GM21423 (cell line): Measurements from ENCODE around the gene RFTN1.

ENCODE experiments used
- ATAC-seq: cut with Tn5 transposase; IDR thresholded peaks from one replicate; pipeline ENCODE4 v1.9.1; 2021; ENCODE audit warnings: mild to moderate bottlenecking, moderate library complexity; ENCODE audit not compliant: unreplicated experiment

Gene RFTN1

GRCh38 chr3:16388850-16389441 is 124.6 kb downstream of the RFTN1 start:
- no peak for ATAC-seq

GRCh38 chr3:16386561-16386960 is 126.9 kb downstream of the RFTN1 start:
- ATAC-seq, result no peak

DNA sequence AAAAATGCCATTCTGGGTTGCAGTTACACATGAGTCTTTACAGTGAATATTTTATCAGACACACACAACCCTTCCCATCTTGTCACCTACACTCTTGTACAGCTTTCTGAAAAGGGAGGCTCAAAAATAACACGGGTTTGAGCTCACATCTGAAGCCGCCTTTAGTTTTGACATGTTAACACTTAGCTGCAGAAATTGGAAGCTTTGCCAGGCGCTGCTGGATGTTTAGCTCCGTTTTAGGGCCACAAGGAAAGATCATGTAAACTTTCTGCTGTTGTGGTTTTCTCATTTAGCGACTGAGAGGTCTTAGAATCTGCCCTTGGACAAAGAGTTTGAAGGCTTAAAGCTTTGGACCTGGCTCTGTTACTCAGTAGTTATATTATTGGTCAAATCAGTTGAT is 128.3 kb downstream of the RFTN1 start:
- ATAC-seq, result no peak

- ATAC-seq, result no peak
Measured at GRCh38 chr3:16383864-16384263, 129.6 kb downstream of the RFTN1 start.

GRCh38 chr3:16382845-16383244 is 130.7 kb downstream of the RFTN1 start:
- peak; percentile 38 for ATAC-seq

DNA sequence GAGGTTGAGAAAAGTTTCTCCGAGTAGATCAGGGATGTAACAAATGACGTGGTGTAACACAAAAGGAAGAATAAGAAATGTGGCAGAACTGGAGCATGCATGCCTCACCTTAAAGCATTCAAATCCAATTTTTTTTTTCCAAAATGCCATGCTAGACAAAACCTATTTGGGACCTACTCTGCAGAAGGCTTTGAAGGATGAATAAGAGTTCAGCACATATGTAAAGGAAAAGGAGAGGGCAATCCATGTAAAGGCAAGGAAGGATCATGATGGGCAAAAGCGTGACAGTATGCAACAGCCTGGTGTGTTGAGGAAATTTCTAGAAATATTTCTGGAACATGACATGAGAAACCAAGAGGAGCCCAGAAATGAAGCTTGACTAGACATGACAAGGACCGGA is 132.1 kb downstream of the RFTN1 start:
- ATAC-seq, result no peak

GRCh38 chr3:16380421-16380820 is 133.1 kb downstream of the RFTN1 start:
- no peak for ATAC-seq

DNA sequence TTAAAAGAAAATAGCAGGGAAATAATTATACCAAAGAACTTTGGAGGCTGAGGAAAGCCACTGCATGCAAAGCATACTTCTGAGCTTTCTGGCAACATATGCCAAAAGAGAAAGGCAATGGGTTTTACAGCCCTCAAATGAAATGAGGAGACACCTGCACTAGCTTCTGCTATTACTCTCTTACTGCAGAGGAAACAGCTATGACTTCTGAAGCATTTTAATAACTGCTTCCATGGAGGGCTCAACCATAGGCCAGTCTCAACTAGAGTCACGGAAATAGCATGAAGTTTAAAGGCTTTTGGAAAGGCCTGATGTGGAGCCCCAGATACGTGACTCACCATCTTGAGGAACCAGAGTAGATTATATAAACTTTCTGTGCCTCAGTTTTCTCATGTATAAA is 133.7 kb downstream of the RFTN1 start:
- no peak for ATAC-seq

DNA sequence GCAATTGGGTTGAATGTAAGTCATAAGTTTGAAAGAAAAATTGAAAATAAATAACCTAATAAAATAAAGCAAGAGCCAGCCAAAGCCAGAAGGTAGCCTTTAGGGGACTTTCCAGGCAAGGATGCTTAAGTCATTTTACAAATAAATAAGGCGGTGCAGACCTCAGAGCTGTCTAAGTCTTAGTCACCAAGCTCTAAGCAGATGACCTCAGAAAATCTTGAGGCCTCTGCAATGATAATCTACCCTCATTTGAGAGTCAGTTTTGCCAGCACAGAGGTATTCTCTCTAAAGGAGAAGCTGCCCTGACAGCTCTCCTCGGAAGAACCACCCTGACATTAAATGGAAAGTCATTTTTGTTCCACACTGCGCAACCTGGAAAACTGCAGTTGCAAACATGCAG is 134.6 kb downstream of the RFTN1 start:
- ATAC-seq, result peak; percentile 41

DNA sequence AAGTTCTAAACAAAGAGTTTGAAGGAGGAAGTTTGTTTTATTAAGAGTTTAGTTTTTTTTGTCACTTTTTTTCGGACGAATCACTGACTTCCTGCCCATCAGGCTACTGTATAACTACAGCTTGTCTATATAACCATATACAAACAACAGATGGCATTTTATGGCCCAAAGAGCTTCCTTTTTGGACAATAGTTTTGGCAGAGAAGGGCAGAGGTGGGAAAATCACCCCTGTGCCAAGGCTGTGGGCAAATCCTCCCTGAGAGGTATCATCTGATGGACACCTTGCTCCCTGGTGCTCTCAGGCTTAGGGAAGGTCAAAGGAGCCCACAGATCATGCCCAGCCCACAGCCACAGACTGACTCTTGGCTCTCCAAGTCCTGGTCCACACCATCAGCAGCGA is 135.1 kb downstream of the RFTN1 start:
- no peak for ATAC-seq

GRCh38 chr3:16377847-16378302 is 135.6 kb downstream of the RFTN1 start:
- ATAC-seq, result no peak

- no peak for ATAC-seq
Measured at GRCh38 chr3:16377196-16377595, 136.3 kb downstream of the RFTN1 start.

- no peak for ATAC-seq
Measured at GRCh38 chr3:16375891-16376290, 137.6 kb downstream of the RFTN1 start.

DNA sequence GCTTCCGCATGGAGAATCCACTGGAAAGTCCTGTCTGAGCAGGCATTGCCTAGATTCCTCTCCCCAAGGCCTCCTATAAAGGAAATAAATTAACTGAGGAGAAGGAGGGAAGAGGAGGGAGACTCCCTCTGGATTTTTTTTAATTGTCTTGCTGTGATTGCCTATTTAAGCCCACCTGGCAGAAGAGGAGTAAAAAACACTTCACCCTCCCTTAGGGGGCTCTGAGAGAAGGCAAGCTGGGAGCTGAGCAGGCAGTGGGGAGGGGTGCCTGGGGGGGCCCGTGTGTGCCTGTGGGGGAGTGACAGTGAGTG is 138.6 kb downstream of the RFTN1 start:
- ATAC-seq, result no peak

DNA sequence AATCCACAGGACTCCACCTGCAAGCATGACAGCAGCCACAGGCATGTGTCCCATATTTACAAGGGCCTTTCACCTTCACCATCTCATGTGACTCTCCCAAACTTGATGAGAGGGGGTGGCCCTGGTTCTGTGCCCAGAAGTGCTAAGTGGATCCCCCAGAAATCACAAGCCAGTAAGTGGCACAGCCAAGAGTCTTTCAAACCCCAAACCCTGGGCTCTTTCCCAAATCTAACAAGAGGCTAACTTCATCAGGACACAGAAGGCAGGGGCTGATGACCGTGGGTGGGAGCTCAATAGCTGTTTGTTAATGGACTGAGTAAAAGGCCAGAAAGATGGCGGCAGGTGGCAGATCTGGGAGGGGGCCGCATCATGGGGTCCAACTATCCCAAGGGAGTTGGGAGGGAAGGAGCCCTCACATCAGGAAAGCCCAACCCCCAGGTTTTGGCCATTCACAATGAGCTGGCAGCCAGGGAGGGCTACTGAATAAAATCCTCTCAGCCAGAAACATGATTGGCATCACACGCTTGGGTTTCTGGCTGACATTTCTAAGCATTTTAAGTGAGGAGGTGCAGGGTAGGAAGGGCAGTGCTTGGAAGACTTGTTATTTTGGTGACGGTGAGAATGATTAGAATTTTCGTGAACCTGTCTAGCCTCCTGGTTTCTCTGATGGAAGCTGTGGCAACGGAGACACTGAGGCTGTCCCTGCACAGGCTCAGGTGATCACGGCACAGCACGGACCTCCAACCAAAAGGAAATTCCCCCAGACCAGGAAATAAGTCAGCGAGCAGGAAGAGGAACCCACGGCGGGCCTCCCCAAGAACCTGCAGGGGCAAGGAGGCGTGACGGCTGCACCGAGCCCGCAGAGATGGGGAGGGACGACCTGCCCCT is 139.2 kb downstream of the RFTN1 start:
- ATAC-seq, result peak; percentile 34

DNA sequence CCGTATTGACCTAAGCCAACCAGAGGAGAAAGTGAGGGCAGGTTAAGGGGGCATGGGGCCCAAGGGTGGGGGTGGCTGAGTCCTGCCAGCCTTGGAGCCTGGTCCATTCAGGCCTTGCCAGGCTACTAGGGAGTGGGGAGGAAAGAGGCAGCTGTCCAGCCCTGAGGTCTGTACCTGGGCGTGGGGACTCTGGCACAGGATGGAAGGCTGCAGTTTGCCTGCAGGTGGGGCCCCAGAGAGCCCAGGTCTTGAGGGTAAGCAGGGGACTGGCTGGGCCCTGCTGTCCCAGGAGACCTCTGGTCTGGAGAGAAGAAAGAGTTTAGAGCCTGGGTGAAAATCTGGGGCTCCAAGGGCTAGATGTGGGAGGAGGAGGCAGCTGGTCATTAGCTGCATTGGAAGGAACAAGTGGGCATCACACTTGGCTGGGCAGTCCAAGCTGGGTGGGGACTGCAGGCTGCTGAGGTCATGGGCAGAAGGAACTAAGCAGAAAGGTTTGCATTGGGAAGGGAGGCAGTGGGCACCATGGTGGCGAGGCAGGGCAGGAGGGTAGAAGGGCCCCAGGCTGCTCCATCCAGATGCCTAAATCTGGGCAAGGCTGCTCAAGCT is 140.1 kb downstream of the RFTN1 start:
- no peak for ATAC-seq

- ATAC-seq, result no peak
Measured at GRCh38 chr3:16372362-16373292, 140.9 kb downstream of the RFTN1 start.

- peak; percentile 30 for ATAC-seq
Measured at GRCh38 chr3:16370872-16371740, 142.4 kb downstream of the RFTN1 start.

DNA sequence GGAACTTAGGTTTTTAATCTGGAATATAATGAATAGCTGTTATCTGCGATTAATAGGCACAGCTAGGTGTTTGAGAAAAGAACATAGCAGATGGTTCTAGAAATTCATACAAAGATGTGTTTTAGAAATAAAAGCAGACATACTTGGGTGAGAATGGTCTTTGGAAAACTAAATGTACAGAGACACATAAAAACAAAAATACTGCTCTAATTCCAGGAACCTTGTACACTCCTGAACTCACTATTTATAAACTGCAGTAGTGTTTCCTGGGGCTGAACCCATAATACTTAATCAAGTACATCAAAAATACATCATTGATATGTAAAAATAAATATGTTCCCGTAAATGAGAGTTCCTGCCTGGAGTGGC is 143.0 kb downstream of the RFTN1 start:
- no peak for ATAC-seq

GRCh38 chr3:16369885-16370284 is 143.6 kb downstream of the RFTN1 start:
- no peak for ATAC-seq
